Hematopoietic multipotent progenitor cell treated with erythropoietin and hydrocortisone succinate and interleukin-3 and kit ligand, for 15 days (in vitro differentiated cells): ENCODE results near the gene LRP2.
"Not testable (repeated sequence)": the region's sequence is repeated elsewhere in the genome, so short reads cannot be mapped to it uniquely, and the experiment has no call there.

Experiments
- DNase-seq: peaks from one replicate; pipeline ENCODE4 v3.0.0-alpha.2; 2015; ENCODE audit warnings: low spot score

The LRP2 gene

GRCh38 chr2:169301596-169302335 lies 60.6 kb downstream of the LRP2 start:
- DNase-seq: no peak

GRCh38 chr2:169300636-169301530 lies 61.5 kb downstream of the LRP2 start:
- no peak for DNase-seq

- DNase-seq: no peak
Measured at GRCh38 chr2:169298007-169298406, 64.3 kb downstream of the LRP2 start.

GRCh38 chr2:169294001-169294675 lies 68.2 kb downstream of the LRP2 start:
- DNase-seq: no peak

GRCh38 chr2:169291517-169291916 lies 70.8 kb downstream of the LRP2 start:
- no peak for DNase-seq

- no peak for DNase-seq
Measured at GRCh38 chr2:169290433-169290832, 71.9 kb downstream of the LRP2 start.

- DNase-seq: no peak
Measured at GRCh38 chr2:169287666-169288065, 74.7 kb downstream of the LRP2 start.

- no peak for DNase-seq
Measured at GRCh38 chr2:169286624-169287231, 75.6 kb downstream of the LRP2 start.

- DNase-seq: no peak
Measured at GRCh38 chr2:169285531-169286235, 76.7 kb downstream of the LRP2 start.

GRCh38 chr2:169280502-169280901 lies 81.8 kb downstream of the LRP2 start:
- no peak for DNase-seq

- no peak for DNase-seq
Measured at GRCh38 chr2:169275696-169276444, 86.5 kb downstream of the LRP2 start.

GRCh38 chr2:169272010-169272409 lies 90.3 kb downstream of the LRP2 start:
- no peak for DNase-seq

- DNase-seq: not testable (repeated sequence)
Measured at GRCh38 chr2:169270574-169270973, 91.8 kb downstream of the LRP2 start.

- no peak for DNase-seq
Measured at GRCh38 chr2:169265591-169265990, 96.7 kb downstream of the LRP2 start.

GRCh38 chr2:169260846-169261642 lies 101.3 kb downstream of the LRP2 start:
- DNase-seq: no peak

- no peak for DNase-seq
Measured at GRCh38 chr2:169260246-169260645, 102.1 kb downstream of the LRP2 start.

- DNase-seq: no peak
Measured at GRCh38 chr2:169259402-169259801, 102.9 kb downstream of the LRP2 start.

GRCh38 chr2:169258045-169258601 lies 104.2 kb downstream of the LRP2 start:
- DNase-seq: no peak

GRCh38 chr2:169254774-169255173 lies 107.6 kb downstream of the LRP2 start:
- no peak for DNase-seq

GRCh38 chr2:169247211-169247610 lies 115.1 kb downstream of the LRP2 start:
- DNase-seq: no peak
